ENCODE data around the gene CERS3. TPM values are rescaled to one million over a fixed set of nuclear protein-coding genes. Genes with fewer than 3 reads are reported as not detected.
"Not testable (repeated sequence)": the region's sequence is repeated elsewhere in the genome, so short reads cannot be mapped to it uniquely, and the experiment has no call there.

CERS3 gene
- total RNA-seq, 1 donor from 2014 or later = not detected

DNA sequence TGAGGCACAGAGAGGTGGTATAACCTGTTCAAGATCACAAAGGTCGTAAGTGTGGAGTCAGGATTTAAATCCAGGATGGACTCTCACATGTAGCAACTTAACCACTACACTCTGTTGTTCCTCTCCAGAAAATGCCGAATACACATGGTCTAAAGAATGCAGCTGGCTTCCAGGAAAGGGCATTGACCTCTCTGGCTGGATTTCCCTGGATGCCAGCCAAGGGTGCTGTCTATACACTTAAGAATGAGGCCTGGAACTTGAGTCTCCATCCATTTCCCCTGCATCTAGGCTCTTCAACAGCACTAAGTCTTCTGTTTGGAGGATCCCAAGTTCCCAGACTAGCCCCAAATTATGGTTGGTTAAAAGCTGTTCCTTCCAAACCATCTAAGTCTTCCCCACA is 60.5 kb downstream of the CERS3 start:
- peak; percentile 3 for DNase-seq (ENCODE audit: low read depth)

DNA sequence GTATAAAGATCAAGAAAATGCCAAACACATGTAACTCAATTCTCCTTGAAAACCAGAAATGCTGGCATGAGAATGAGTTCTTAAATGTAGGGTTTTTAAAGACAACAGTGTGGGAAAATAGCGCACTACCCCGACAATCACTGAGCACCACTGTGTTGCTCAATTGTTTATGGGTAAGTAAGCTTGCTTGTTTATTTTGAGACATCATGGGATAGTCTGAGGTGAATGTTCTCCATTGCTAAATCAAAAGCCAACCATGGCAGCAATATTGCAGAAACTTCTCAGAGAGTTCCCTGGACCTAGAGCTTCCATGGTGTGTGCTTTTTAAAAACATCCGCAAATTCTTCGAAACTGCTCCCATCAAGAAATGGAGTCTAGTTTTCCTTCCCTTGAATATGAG is 62.7 kb downstream of the CERS3 start:
- DNase-seq (ENCODE audit: low read depth) = no peak

DNA sequence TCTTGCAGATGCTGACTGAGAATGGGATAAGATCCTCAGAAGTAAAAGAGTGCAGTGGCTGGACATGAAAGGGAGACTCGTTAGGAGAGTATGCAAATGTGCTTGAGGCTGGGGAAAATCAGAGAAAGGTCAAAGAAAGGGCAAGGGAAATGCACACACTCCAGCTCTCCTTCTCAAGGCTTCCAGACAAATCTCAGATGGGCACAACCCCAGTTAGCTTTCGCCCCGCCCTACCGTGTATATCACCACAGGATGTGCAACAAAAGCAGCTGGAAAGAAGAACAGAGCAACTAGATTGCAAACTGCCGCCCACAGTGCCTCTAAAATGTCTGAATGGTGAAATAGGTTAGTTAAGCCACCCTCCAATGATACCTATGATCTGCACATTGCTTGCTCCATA is 63.9 kb downstream of the CERS3 start:
- DNase-seq (ENCODE audit: low read depth) = no peak

DNA sequence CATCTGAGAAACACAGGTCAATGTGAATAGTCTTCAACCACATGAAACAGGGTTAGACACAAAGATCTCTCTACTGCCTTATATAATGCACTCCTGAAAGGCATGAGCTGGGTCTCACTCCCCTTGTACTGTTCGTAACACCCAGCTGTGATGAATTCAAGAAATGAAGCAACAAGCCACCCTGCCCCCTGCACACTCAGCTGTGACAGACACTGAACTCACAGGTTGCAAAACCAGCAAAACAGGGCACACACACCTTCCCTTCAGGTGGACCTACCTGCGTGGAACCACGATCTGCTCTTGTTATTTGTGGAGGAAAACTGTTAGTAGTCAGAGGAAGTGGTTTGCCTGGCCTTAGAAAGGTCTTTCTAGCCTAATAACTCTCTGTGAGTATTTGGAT is 64.5 kb downstream of the CERS3 start:
- DNase-seq (ENCODE audit: low read depth) = no peak

DNA sequence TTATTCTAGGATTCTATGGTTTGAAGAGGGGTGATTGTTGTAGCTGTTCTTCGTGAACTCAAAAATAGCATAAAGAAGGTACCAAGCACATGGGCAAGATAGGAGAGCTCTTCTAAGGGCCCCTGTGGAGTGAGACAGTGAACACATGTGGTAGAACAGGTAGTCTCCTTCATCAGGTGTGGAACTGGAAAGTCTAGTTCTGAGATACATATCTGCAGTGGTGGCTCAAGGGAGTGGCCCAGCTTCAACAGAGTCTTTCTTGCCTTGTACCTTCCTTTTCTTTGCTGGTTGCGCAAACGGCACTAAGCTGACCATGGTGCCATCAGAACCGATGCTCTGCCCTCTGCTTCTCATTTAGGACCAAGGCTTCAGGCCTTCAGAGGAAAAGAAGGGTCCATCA is 65.2 kb downstream of the CERS3 start:
- DNase-seq (ENCODE audit: low read depth) = no peak

DNA sequence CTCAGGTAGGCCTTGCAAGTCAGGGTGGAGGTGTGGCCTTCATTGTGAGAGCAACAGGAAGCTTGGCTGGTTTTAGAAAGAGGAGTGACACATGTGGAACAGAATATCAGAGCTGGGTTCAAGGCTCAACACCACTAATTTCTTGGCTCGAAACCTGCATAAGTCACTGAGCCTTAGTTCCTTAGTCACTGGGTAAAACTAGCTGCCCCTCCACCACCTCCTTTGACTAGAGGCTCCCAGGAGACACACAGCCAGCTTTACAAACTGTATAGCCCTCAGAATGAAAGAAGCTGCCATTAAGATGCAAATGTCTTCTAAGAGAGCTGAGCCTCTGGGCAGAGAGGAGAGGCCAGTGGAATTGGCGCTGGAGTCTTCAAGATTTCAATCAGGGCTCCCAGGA is 67.7 kb downstream of the CERS3 start:
- no peak for DNase-seq (ENCODE audit: low read depth)

DNA sequence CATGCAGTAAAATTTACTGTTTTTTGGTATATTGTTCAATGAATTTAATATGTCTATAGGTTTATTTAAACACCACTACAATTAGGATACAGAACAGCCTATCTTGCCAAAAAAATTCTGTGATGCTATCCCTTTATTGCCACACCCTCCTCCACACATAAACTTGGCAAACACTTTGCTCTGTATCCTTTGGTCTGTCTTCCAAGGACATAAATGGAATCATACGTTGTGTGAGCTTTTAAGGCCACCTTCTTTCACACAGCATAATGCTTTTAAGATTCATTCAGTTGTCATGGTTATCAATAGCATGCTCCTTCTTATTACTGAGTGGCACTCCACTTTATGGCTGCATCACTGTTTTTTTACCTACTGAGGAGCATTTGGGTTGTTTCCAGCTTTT is 71.5 kb downstream of the CERS3 start:
- DNase-seq (ENCODE audit: low read depth) = peak; percentile 27

DNA sequence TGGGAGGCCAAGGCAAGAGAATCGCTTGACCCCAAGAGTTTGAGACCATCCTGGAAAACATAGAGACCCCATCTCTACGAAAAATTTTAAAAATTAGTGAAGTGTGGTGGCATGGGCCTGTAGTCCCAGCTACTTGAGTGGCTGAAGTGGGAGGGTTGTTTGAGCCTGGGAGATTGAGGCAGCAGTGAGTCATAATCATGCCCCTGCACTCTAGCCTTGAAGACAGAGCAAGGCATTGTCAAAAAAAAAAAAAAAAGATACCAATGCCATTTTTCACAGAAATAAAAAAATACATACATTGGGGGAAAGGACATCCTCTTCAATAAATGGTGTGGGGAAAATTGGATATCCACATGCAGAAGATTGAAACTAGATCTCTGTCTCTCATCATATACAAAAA is 74.6 kb downstream of the CERS3 start:
- DNase-seq (ENCODE audit: low read depth) = no peak

DNA sequence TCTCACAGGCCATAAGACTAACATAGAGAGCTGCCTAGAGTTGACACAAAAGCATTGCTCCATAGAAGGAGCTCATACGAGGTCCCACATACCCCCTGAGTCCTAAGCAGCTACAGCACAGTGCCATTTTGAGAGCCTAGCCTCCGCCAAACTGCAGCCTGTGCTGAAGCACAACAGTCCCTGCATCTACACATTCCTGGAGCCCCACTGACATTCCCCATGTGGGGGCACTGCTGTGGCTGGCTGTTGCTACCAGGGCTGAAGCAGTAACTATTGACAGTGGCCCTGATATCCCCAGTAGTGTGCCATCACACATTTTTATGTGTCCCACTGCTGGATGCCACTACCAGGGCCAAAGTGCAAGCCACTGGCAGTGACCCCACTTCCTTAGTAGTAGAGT is 80.3 kb downstream of the CERS3 start:
- no peak for DNase-seq (ENCODE audit: low read depth)

DNA sequence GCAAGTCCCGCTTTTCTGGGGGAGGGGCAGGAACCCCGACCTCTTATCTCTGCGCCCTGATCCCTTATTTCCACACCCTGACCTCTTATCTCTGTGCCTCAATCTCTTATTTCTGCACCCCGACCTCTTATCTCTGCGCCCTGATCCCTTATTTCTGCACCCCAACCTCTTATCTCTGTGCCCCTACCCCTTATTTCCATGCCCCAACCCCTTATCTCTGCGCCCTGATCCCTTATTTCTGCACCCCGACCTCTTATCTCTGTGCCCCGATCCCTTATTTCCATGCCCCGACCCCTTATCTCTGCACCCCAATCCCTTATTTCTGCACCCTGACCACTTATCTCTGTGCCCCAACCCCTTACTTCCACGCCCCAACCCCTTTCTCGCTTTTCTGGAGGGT is 87.7 kb downstream of the CERS3 start:
- not testable (repeated sequence) for DNase-seq (ENCODE audit: low read depth)

DNA sequence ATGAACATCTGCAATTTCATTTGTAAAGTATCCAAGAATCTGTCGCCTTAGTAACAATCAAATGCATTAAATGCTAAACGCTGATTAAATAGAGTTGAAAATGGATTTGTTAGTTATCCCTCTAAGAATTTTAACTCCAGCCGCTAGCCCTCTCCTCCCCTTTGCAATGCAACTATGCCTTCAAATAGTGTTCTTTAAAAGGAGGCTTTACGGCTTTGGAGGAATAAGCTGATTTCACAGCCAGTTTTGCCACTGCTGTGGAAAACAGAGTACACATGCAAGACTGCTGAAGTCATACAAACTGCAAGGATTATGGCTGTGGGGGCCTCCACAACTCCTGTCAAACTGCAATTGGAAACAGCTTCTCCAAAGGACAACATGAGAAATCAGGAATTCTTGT is 89.2 kb downstream of the CERS3 start:
- DNase-seq (ENCODE audit: low read depth) = no peak

DNA sequence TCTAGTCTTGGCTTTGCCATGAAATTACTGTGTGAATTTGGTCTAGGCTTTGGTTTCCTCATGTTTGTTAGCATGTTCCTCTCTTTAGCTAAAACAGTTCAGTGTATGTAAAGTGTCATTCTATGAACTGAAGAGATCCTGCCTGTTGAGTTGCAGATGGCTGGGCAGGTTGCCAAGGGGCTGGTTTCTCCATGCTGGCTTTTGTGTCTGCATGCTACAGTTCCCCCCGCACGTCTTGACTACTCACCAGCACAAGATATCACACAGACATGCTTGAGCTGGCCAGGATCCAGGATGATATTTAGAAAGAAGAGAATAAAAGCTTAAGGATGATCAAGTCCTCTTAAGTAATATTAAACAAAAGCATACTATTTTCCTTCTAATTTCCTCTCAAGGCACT is 90.2 kb downstream of the CERS3 start:
- peak; percentile 3 for DNase-seq (ENCODE audit: low read depth)

DNA sequence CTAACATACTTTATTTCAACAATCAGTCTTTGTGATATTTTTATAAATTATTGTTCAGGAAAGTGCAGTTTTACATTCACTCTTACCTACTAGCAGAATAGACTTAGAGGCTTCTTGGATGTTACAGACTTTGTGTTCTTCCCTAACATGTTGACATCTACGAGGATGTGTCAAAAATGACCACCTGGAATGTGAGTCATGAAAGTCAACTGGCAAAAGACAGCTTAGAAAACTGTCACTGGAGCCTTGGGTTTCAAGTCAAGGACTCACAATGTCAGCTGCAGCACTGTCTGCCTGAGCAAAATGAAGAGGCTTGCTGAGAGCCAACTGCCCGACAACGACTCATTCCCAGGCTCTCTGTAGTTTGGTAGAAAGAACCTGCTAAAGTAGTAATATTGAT is 91.5 kb downstream of the CERS3 start:
- no peak for DNase-seq (ENCODE audit: low read depth)

DNA sequence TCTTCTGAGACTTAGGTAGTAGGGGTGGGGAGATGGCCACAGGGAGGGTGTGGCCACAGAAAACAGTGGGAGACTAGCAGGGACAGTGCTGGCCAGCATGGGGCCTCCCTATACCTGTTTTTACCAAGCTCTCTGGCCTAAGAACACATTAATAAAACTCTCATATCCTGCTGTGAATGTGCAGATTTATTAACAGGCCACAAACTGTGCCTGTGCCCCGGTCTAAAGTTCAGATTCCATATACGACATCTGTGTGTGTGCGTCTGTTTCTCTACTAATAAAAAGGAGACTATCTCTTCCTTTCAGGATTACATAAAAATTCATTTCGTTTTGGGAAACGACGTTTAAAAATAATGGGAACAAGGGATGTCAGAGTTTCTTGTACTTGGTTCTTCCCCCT is 94.2 kb downstream of the CERS3 start:
- DNase-seq (ENCODE audit: low read depth) = no peak

DNA sequence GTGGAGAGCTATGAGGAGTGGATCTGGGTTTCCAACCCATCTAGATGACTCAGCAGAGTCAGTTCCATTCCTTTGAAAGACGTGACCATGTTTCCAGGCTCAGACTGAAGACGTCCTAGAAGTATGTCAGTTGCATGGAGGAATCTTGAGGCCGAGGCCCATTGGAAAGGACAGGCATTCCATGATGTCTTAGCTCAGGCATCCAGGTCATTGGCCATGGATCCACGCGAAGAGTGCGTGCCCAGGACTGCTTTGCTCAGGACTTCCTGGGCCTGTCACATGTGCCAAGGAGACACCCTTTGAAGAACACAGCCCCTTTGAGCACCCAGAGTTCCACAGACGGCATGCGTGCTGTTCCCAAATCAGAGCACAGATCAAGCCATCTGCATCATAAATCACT is 94.7 kb downstream of the CERS3 start:
- DNase-seq (ENCODE audit: low read depth) = no peak

DNA sequence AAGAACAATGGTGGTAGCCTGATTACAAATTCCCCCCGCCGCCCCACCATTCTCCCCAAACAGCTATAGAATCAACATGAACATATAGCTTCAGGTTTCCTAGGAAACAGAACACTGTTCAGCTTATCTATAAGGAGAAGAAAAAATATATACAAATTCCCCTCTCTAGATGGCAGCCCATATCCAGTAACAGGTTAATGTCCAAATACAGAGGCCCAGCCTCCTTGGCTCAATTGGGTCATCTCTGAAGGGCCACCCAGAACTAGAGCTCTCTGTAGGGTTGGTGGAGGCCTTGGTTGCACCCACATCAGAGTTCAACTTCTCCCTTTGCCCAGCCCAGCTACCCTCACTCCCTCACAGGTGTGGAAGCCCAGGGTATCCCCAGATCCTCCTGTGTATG is 95.4 kb downstream of the CERS3 start:
- no peak for DNase-seq (ENCODE audit: low read depth)

DNA sequence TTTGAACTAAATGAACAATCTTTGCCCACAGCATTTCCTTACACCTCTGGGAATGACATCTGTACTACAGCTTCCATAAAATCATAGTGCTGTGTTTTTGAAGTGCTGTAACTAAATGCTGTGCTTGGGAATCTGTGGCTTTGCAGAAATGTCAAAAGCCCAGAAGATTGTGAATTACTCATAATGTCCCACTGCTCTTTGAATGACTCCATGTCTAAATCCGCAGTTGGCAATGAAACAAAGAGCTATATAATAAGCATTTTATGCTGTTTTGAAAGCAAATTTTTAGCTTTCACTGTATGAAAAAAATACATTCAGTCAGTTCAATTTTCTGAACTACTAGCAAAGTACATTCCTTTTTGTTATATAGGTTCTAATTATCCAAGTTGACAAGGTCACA is 98.3 kb downstream of the CERS3 start:
- DNase-seq (ENCODE audit: low read depth) = no peak

DNA sequence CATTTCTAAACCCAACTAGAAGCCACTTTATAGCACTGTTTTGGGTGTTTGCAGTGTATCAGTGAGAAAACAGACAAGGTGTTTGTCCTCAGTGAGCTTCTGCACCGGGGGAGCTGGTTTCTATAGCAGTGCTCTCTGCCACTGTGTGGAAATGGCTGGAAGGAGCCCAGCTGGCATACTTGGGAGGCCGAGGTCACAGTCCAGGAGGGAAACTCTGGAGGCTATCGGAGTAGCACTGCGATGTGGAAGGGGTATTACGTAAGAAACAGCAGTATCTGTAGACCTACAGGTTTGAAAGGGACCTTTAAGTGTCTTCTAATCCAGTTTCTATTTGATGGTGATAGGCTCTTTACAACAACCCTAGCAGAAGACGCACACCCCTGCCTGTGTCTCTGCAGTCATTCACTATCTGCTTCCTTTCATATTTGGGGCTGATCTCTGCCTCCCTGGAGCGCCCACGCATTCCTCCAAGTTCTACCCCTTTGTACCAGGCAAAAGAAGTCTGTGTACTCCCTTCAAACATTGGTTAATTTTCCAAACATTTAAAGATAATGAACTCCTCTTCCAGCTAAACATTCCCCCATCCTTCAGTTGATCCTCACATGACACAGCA is 99.5 kb downstream of the CERS3 start:
- DNase-seq (ENCODE audit: low read depth) = no peak

DNA sequence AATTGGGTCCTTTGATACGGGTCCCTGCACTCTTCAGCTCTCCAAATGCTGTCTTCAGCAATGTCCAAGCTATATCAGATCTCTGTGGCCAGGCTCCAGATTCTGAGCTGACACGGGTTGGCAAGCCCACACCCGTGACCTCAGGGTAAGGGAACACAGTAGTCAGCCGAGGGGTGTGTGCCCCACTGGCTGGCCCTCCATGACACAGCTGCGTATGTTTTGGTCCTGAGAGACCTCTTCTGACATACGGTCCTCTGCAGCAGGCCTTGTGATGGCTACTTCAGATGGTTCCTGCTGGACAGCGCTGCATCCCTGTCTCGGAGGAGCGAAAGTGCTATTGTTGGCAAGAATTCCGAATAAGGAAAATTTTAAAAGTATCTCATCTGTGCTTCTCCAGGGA is 101.8 kb downstream of the CERS3 start:
- no peak for DNase-seq (ENCODE audit: low read depth)

DNA sequence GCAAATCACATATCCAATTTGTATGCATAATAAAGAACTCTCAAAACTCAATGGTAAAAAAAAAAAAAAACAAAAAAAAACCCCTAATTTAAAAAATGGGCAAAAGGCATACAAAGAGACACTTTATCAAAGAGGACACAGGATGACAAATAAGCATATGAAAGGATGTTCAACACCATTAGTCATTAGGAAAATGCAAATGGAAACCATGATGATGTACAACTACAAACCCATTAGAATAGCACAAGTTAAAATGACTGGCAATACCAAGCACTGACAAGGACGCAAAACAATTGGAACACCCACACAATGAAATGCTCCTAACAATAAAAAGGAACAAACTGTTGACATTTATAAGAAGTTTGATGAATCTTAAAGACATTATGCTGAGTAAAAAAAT is 123.6 kb downstream of the CERS3 start:
- DNase-seq (ENCODE audit: low read depth) = no peak

DNA sequence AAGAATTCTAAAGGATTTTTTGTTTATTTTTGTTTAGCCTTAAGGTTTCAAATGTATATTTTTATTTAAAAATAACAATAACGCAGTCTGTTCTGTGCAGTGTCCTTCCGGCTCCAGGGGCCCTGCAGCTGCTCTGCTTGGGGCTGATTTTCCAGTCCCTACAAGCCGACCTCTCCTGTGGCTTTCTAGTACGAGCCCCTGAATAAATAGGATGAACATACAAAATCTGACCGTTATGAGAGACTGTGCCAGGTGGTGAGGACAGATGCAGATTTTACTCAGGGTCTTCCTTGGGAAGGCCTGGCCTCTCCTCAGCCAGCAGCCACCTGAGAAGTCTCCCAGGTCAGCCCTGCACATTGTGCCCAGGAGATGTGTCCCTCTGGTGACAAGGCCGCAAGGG is 127.8 kb downstream of the CERS3 start:
- DNase-seq (ENCODE audit: low read depth) = no peak

DNA sequence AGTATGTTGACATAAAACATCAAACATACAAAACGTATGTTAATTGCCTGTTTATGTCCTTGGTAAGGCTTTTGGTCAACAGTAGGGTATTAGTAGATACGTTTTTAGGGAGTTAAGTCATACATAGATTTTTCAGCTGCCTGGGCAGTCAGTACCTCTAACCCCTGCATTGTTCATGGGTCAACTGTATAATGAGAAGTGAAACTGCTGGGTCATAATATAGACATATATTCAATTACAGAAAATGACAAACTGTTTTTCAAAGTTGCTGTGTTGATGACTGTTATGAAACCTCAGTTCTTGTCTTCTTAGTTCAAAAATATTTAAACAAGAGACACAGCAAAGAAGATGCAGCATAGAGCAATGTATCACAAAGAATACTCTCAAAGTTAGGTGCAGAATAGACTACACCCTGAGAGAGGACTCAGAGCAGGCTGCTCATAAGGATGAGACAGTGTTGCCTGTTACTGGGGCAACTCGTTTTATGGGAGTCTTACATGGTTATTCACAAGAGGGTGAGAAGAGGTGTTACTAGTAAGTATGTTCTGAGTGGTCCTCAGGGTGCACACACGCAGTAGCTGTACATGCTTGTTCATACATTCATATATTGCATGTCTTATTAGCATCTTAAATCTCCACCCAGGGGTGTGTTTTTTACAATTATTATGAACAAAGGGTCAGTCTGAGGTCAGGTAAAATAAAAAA is 133.9 kb downstream of the CERS3 start:
- DNase-seq (ENCODE audit: low read depth) = no peak

DNA sequence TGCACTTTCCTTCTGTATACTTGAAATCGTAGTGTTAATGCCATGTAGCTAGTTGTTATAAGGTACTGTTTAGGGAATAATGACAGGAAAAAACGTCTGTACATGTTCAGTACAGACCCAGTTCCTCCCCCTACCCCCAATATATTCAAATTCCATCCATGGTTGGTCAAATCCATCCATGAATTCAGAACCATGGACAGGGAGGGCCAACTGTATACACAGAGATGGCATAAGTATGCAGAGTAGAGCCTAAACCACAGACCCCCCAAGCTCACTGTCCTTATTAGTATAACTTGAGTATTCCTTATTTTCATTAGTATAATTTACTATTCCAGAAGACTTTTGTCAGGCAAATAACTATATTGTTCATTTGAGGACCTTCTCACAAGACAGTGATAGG is 135.7 kb downstream of the CERS3 start:
- DNase-seq (ENCODE audit: low read depth) = no peak

Measured in myocyte (in vitro differentiated cells).